H9 (cell line): Measurements from ENCODE around the gene RNF130. TPM values are rescaled to one million over a fixed set of nuclear protein-coding genes. Genes with fewer than 3 reads are reported as not detected.

ENCODE experiments used
- DNase-seq: peaks from one replicate; pipeline ENCODE4 v3.0.0-alpha.2; 2017
- H2AFZ ChIP-seq: one replicate; pipeline ENCODE4 v1.6.1; 2013; ENCODE audit warnings: mild to moderate bottlenecking, low read length, control low read depth, moderate library complexity
- H2AK5ac ChIP-seq: 2 replicates; pipeline ENCODE4 v1.6.1; 2013; ENCODE audit warnings: low read length, control low read depth, mixed read lengths; ENCODE audit not compliant: insufficient read length
- H2BK120ac ChIP-seq: one replicate; pipeline ENCODE4 v1.6.1; 2013; ENCODE audit warnings: low read depth, mild to moderate bottlenecking, low read length, control low read depth, inconsistent platforms; ENCODE audit not compliant: poor library complexity, severe bottlenecking
- H2BK12ac ChIP-seq: 2 replicates; pipeline ENCODE4 v1.6.1; 2013; ENCODE audit warnings: low read length, control low read depth, mixed read lengths, low read depth; ENCODE audit not compliant: insufficient read length
- H2BK15ac ChIP-seq: 2 replicates; pipeline ENCODE4 v1.6.1; 2013; ENCODE audit warnings: low read depth, low read length, control low read depth
- H2BK20ac ChIP-seq: one replicate; pipeline ENCODE4 v1.6.1; 2013; ENCODE audit warnings: low read depth, mild to moderate bottlenecking, low read length, control low read depth, inconsistent platforms; ENCODE audit not compliant: poor library complexity, severe bottlenecking
- H2BK5ac ChIP-seq: 2 replicates; pipeline ENCODE4 v1.6.1; 2013; ENCODE audit warnings: low read length, control low read depth, mixed read lengths; ENCODE audit not compliant: insufficient read length
- H3K14ac ChIP-seq: 2 replicates; pipeline ENCODE4 v1.6.1; 2013; ENCODE audit warnings: low read length, control low read depth; ENCODE audit not compliant: insufficient read depth
- H3K18ac ChIP-seq: 2 replicates; pipeline ENCODE4 v1.6.1; 2013; ENCODE audit warnings: low read depth, mild to moderate bottlenecking, mixed read lengths, low read length, control low read depth; ENCODE audit not compliant: insufficient read length
- H3K23ac ChIP-seq: 2 replicates; pipeline ENCODE4 v1.6.1; 2013; ENCODE audit warnings: low read length, control low read depth, mixed read lengths, low read depth; ENCODE audit not compliant: insufficient read length
- H3K23me2 ChIP-seq: 2 replicates; pipeline ENCODE4 v1.6.1; 2013; ENCODE audit warnings: low read depth, mild to moderate bottlenecking, mixed read lengths, low read length, control low read depth; ENCODE audit not compliant: insufficient read length, poor library complexity, severe bottlenecking
- H3K27ac ChIP-seq: 2 replicates; pipeline ENCODE4 v1.5.1; 2013; ENCODE audit warnings: low read length, control low read depth, mixed read lengths, low read depth; ENCODE audit not compliant: insufficient read length
- H3K27me3 ChIP-seq: 2 replicates; pipeline ENCODE4 v1.6.1; 2013; ENCODE audit warnings: low read length, control low read depth, inconsistent platforms; ENCODE audit not compliant: insufficient read depth
- H3K4ac ChIP-seq: 2 replicates; pipeline ENCODE4 v1.6.1; 2013; ENCODE audit warnings: low read depth, mild to moderate bottlenecking, control low read depth, inconsistent platforms, low read length, moderate library complexity
- H3K4me1 ChIP-seq: 2 replicates; pipeline ENCODE4 v1.6.1; 2013; ENCODE audit warnings: low read length, control low read depth, inconsistent platforms; ENCODE audit not compliant: insufficient read depth
- H3K4me2 ChIP-seq: 2 replicates; pipeline ENCODE4 v1.6.1; 2013; ENCODE audit warnings: low read length, control low read depth, mixed read lengths; ENCODE audit not compliant: insufficient read length, insufficient read depth
- H3K56ac ChIP-seq: 2 replicates; pipeline ENCODE4 v1.6.1; 2013; ENCODE audit warnings: low read depth, mild to moderate bottlenecking, mixed read lengths, low read length, control low read depth; ENCODE audit not compliant: insufficient read length
- H3K79me1 ChIP-seq: 2 replicates; pipeline ENCODE4 v1.6.1; 2013; ENCODE audit warnings: low read depth, mild to moderate bottlenecking, moderate library complexity, low read length, control low read depth, inconsistent platforms; ENCODE audit not compliant: insufficient read depth, poor library complexity, severe bottlenecking
- H3K79me2 ChIP-seq: 2 replicates; pipeline ENCODE4 v1.6.1; 2013; ENCODE audit warnings: low read length, control low read depth, inconsistent platforms; ENCODE audit not compliant: insufficient read depth
- H3K9ac ChIP-seq: 2 replicates; pipeline ENCODE4 v1.6.1; 2013; ENCODE audit warnings: low read length, control low read depth, mixed read lengths; ENCODE audit not compliant: insufficient read length; ENCODE audit errors: extremely low read depth
- H3K9me3 ChIP-seq: one replicate; pipeline ENCODE4 v1.6.1; 2013; ENCODE audit warnings: low read depth, low read length, inconsistent platforms; ENCODE audit not compliant: control insufficient read depth
- H3T11ph ChIP-seq: one replicate; pipeline ENCODE4 v1.6.1; 2013; ENCODE audit warnings: mild to moderate bottlenecking, low read length, control low read depth, inconsistent platforms
- H4K20me1 ChIP-seq: one replicate; pipeline ENCODE4 v1.6.1; 2013; ENCODE audit not compliant: control insufficient read depth, insufficient read length, insufficient read depth
- H4K5ac ChIP-seq: 2 replicates; pipeline ENCODE4 v1.6.1; 2013; ENCODE audit warnings: low read depth, mild to moderate bottlenecking, mixed read lengths, low read length, control low read depth; ENCODE audit not compliant: insufficient read length
- H4K8ac ChIP-seq: replicated peaks from 2 replicates; pipeline ENCODE4 v1.6.1; 2013; ENCODE audit warnings: low read length, control low read depth, mixed read lengths, low read depth; ENCODE audit not compliant: insufficient read length
- H4K91ac ChIP-seq: 2 replicates; pipeline ENCODE4 v1.6.1; 2013; ENCODE audit warnings: low read depth, mild to moderate bottlenecking, moderate library complexity, mixed read lengths, low read length, control low read depth; ENCODE audit not compliant: insufficient read length
- H3K27ac Mint-ChIP-seq, 3 experiments: 2 replicates in 2 of 3; 3 replicates in 1 of 3; pipeline ENCODE4 v1.8.0; 2020 to 2021; ENCODE audit warnings: mixed read lengths in 3 of 3, mild to moderate bottlenecking in 1 of 3, moderate library complexity in 1 of 3
- H3K27me3 Mint-ChIP-seq: 2 replicates; pipeline ENCODE4 v1.8.0; 2021; ENCODE audit warnings: low read depth, mild to moderate bottlenecking, moderate library complexity, mixed read lengths
- H3K36me3 Mint-ChIP-seq, 3 experiments: 2 replicates in 2 of 3; 3 replicates in 1 of 3; pipeline ENCODE4 v1.8.0; 2020 to 2021; ENCODE audit warnings: low read depth in 3 of 3, mixed read lengths in 3 of 3; ENCODE audit not compliant: insufficient read depth in 1 of 3
- H3K4me1 Mint-ChIP-seq, 2 experiments: 2 replicates each; pipeline ENCODE4 v1.8.0; 2020; ENCODE audit warnings: mixed read lengths in 2 of 2
- H3K4me3 Mint-ChIP-seq, 2 experiments: 2 replicates in 1 of 2; 3 replicates in 1 of 2; pipeline ENCODE4 v1.8.0; 2020 to 2021; ENCODE audit warnings: mild to moderate bottlenecking in 2 of 2, mixed read lengths in 2 of 2, moderate library complexity in 1 of 2
- H3K9me3 Mint-ChIP-seq, 2 experiments: 2 replicates in 1 of 2; 3 replicates in 1 of 2; pipeline ENCODE4 v1.8.0; 2020; ENCODE audit warnings: mild to moderate bottlenecking in 2 of 2, mixed read lengths in 2 of 2, moderate library complexity in 1 of 2
- WGBS: extraction: QIAGEN DNeasy Blood & Tissue Kit; methylation state at CpG from one replicate; pipeline ENCODE4 v1.1.7; 2013; ENCODE audit warnings: missing lambda C conversion rate, low lambda C conversion rate, mixed read lengths; ENCODE audit not compliant: insufficient read length; ENCODE audit errors: extremely low coverage; 5-methylcytosine and 5-hydroxymethylcytosine counted together
- total RNA-seq: library from RNA; stranded (reverse); gene quantifications from 2 replicates; pipeline ENCODE4 v1.2.1, GENCODE V29; 2021
- TF ChIP-seq, protein P1 (sequence below): fragments of 200-600 bp; sonication (generic); conservative IDR thresholded peaks from 3 replicates; pipeline ENCODE4 v1.8.0; 2021; ENCODE audit warnings: antibody characterized with exemption, mild to moderate bottlenecking

The RNF130 gene
- total RNA-seq, 1 experiment from 2014 or later = 80.0 TPM

DNA sequence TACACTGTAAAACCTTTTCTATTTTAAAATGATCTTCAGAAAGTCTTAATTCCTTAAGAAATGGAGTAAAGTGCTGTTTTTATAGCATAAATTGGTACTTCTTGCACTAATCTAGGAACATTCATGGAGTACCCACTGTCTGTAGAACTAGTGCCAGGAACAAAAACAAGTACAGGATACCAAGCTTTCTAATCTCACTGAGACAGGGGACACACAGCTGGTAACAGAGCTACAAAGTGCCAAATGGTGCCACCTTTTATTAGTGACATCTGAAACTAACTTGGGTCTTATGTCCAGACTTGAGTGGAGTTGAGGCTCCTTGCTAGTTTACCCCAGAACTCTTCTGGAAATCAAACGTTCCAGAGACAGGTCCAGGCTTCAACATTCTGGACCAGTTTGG is 57.9 kb downstream of the RNF130 start:
- Mint-ChIP-seq H3K4me1 (no peaks in the 10 kb centered on the region), H3K27ac (no peak overlapping the region), H3K36me3 (peaks cover 8 to 43% (median 21%) of the 10 kb centered on the region in 3 experiments; a peak in 6 of 7 replicates), H3K27me3 (no peaks in the 10 kb centered on the region), H3K9me3 (no peaks in the 10 kb centered on the region), H3K4me3 (no peak overlapping the region)
- H3K56ac ChIP-seq = no peak overlapping the region
- no peak overlapping the region for H2BK120ac ChIP-seq
- no peaks in the 10 kb centered on the region for H4K20me1 ChIP-seq
- no peak overlapping the region for H3K9ac ChIP-seq
- peaks cover 3% of the 10 kb centered on the region for H3K79me1 ChIP-seq
- H3K23me2 ChIP-seq = no peaks in the 10 kb centered on the region
- no peak overlapping the region for H3T11ph ChIP-seq
- H2BK20ac ChIP-seq = no peak overlapping the region
- H3K4me2 ChIP-seq = no peak overlapping the region
- H3K27ac ChIP-seq = no peak overlapping the region
- no peak for DNase-seq
- H2AFZ ChIP-seq = no peak overlapping the region
- H3K4ac ChIP-seq = no peak overlapping the region
- H3K4me1 ChIP-seq = no peaks in the 10 kb centered on the region
- no peak overlapping the region for H3K23ac ChIP-seq
- no peak overlapping the region for H2BK12ac ChIP-seq
- no peak overlapping the region for H3K14ac ChIP-seq
- H3K18ac ChIP-seq = no peak overlapping the region
- H4K91ac ChIP-seq = no peak overlapping the region
- H3K79me2 ChIP-seq = no peaks in the 10 kb centered on the region
- no peak overlapping the region for H4K8ac ChIP-seq
- H2BK5ac ChIP-seq = no peak overlapping the region
- no CpG with 5 or more reads among the region's 1 CpG for WGBS
- H3K27me3 ChIP-seq = no peaks in the 10 kb centered on the region
- no peak overlapping the region for H2BK15ac ChIP-seq
- no peak overlapping the region for H4K5ac ChIP-seq
- H2AK5ac ChIP-seq = no peak overlapping the region
- no peaks in the 10 kb centered on the region for H3K9me3 ChIP-seq
- TF ChIP-seq, protein P1, sequence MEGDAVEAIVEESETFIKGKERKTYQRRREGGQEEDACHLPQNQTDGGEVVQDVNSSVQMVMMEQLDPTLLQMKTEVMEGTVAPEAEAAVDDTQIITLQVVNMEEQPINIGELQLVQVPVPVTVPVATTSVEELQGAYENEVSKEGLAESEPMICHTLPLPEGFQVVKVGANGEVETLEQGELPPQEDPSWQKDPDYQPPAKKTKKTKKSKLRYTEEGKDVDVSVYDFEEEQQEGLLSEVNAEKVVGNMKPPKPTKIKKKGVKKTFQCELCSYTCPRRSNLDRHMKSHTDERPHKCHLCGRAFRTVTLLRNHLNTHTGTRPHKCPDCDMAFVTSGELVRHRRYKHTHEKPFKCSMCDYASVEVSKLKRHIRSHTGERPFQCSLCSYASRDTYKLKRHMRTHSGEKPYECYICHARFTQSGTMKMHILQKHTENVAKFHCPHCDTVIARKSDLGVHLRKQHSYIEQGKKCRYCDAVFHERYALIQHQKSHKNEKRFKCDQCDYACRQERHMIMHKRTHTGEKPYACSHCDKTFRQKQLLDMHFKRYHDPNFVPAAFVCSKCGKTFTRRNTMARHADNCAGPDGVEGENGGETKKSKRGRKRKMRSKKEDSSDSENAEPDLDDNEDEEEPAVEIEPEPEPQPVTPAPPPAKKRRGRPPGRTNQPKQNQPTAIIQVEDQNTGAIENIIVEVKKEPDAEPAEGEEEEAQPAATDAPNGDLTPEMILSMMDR = no peak
